Body of pancreas (tissue), 4 donors: ENCODE measurements around the gene TOM1L2. TPM values are rescaled to one million over a fixed set of nuclear protein-coding genes. Genes with fewer than 3 reads are reported as not detected.

Source experiments
- ATAC-seq: fragments of 150-250 bp; one replicate; pipeline ENCODE4 v1.9.1; 2016
- DNase-seq, 4 donors: peaks; one replicate each; pipeline ENCODE4 v3.0.0-alpha.2; 2019
- H3K27ac ChIP-seq, 4 donors: fragments of 200-600 bp; sonication (generic); 1 replicate in 3 of 4; 2 replicates in 1 of 4; pipeline versions ENCODE4 v1.5.1 to v1.6.1; 2016 to 2019; ENCODE audit warnings: mild to moderate bottlenecking in 1 of 4, mixed read lengths in 1 of 4, moderate library complexity in 1 of 4
- H3K27me3 ChIP-seq, 2 donors: fragments of 200-600 bp; sonication (generic); one replicate each; pipeline ENCODE4 v1.6.0; 2016; ENCODE audit warnings: mild to moderate bottlenecking in 1 of 2
- H3K36me3 ChIP-seq, 2 donors: fragments of 200-600 bp; sonication (generic); replicated peaks in 1 of 2; 2 replicates each; pipeline ENCODE4 v1.5.1; 2016; ENCODE audit warnings: low read depth in 2 of 2; ENCODE audit not compliant: insufficient read depth in 1 of 2
- H3K4me1 ChIP-seq: fragments of 200-600 bp; sonication (generic); one replicate; pipeline ENCODE4 v1.6.0; 2016
- H3K4me3 ChIP-seq, 2 donors: fragments of 200-600 bp; sonication (generic); 1 replicate in 1 of 2; 2 replicates in 1 of 2; pipeline ENCODE4 v1.5.1; 2016 to 2019
- H3K9me3 ChIP-seq, 3 donors: fragments of 200-600 bp; sonication (generic); 1 replicate in 2 of 3; 2 replicates in 1 of 3; pipeline ENCODE4 v1.5.1; 2016
- POLR2A ChIP-seq, 3 donors: fragments of 450-650 bp; IDR thresholded peaks; one replicate each; pipeline ENCODE4 v1.6.1; 2016; ENCODE audit warnings: antibody characterized with exemption in 3 of 3, mild to moderate bottlenecking in 2 of 3
- WGBS, 2 donors: methylation state at CpG; one replicate each; pipeline ENCODE4 v1.1.5; 2017; 5-methylcytosine and 5-hydroxymethylcytosine counted together
- intact Hi-C: fragments of 100-400 bp; cut with DNase I; formaldehyde crosslinking; loops from one replicate; pipeline ENCODE4 v1.15.1; 2023
- total RNA-seq, 2 donors: library from RNA; depleted of rRNA; stranded (reverse); fragments of >200 nt; gene quantifications; one replicate each; pipeline ENCODE4 v1.1.0, GENCODE V29; 2016
- TF ChIP-seq, protein P1 (sequence below), 7 experiments: fragments of 450-650 bp in 4 of 7; fragments of 200-600 bp in 3 of 7; sonication (generic) in 3 of 7; IDR thresholded peaks; one replicate each; pipeline ENCODE4 v1.5.1; 2016 to 2019; ENCODE audit warnings: antibody characterized with exemption in 7 of 7

TOM1L2 gene
- total RNA-seq, 2 donors from 2014 or later, result 35.9 to 55.8 TPM

GRCh38 chr17:17798573-17799255 lies 173.5 kb downstream of the TOM1L2 start:
- no peaks in the 10 kb centered on the region for H3K9me3 ChIP-seq
- H3K27me3 ChIP-seq, result no peaks in the 10 kb centered on the region
- WGBS, 2 donors, result 91 to 100% methylated on average over 2 to 16 of the region's 16 CpGs
- DNase-seq (no peak), ATAC-seq (no peak)
- no peaks in the 10 kb centered on the region for H3K36me3 ChIP-seq
- H3K4me1 ChIP-seq, result peaks cover 7% of the 10 kb centered on the region
- H3K4me3 ChIP-seq, result no peak overlapping the region
- TF ChIP-seq POLR2A (IDR thresholded peaks at IDR 0.05), result no peak
- TF ChIP-seq, protein P1, sequence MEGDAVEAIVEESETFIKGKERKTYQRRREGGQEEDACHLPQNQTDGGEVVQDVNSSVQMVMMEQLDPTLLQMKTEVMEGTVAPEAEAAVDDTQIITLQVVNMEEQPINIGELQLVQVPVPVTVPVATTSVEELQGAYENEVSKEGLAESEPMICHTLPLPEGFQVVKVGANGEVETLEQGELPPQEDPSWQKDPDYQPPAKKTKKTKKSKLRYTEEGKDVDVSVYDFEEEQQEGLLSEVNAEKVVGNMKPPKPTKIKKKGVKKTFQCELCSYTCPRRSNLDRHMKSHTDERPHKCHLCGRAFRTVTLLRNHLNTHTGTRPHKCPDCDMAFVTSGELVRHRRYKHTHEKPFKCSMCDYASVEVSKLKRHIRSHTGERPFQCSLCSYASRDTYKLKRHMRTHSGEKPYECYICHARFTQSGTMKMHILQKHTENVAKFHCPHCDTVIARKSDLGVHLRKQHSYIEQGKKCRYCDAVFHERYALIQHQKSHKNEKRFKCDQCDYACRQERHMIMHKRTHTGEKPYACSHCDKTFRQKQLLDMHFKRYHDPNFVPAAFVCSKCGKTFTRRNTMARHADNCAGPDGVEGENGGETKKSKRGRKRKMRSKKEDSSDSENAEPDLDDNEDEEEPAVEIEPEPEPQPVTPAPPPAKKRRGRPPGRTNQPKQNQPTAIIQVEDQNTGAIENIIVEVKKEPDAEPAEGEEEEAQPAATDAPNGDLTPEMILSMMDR (IDR thresholded peaks at IDR 0.05), result no peak
- no peak overlapping the region for H3K27ac ChIP-seq
- intact Hi-C loops, result no loop called here

DNA sequence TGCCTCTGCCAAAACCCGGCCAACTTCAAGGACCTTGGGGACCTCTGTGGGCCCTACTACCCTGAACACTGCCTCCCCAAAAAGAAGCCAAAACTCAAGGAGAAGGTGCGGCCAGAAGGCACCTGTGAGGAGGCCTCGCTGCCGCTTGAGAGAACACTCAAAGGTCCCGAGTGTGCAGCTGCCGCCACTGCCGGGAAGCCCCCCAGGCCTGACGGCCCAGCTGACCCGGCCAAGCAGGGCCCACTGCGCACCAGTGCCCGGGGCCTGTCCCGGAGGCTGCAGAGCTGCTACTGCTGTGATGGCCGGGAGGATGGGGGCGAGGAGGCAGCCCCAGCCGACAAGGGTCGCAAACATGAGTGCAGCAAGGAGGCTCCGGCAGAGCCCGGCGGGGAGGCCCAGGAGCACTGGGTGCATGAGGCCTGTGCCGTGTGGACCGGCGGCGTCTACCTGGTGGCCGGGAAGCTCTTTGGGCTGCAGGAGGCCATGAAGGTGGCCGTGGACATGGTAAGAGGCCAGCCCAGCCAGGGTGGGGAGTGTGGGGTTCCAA lies 174.1 kb downstream of the TOM1L2 start:
- no peak for ATAC-seq
- no peaks in the 10 kb centered on the region for H3K36me3 ChIP-seq
- intact Hi-C loops, result no loop called here

GRCh38 chr17:17797119-17797809 lies 174.9 kb downstream of the TOM1L2 start:
- H3K27ac ChIP-seq, result no peak overlapping the region

More for the DNA sequence above, 174.1 kb downstream of the TOM1L2 start:
- H3K4me1 ChIP-seq, result peaks cover 11% of the 10 kb centered on the region
- no peak overlapping the region for H3K4me3 ChIP-seq
- H3K9me3 ChIP-seq, result no peaks in the 10 kb centered on the region
- TF ChIP-seq POLR2A (IDR thresholded peaks at IDR 0.05), result no peak
- TF ChIP-seq, protein P1 (IDR thresholded peaks at IDR 0.05), result no peak
- WGBS, 2 donors, result 94% methylated on average over 11 to 25 of the region's 25 CpGs
- DNase-seq, result no peak
- no peak overlapping the region for H3K27ac ChIP-seq
- H3K27me3 ChIP-seq, result no peaks in the 10 kb centered on the region

GRCh38 chr17:17796787-17797061 lies 175.5 kb downstream of the TOM1L2 start:
- peaks cover 20% of the 10 kb centered on the region for H3K4me1 ChIP-seq
- H3K27ac ChIP-seq, result no peak overlapping the region
- ATAC-seq, result no peak
- intact Hi-C loops, result no loop called here
- no peaks in the 10 kb centered on the region for H3K27me3 ChIP-seq
- no peaks in the 10 kb centered on the region for H3K9me3 ChIP-seq
- DNase-seq, result no peak
- no peaks in the 10 kb centered on the region for H3K36me3 ChIP-seq
- WGBS, 2 donors, result 93 to 95% methylated on average over 9 to 13 of the region's 13 CpGs
- H3K4me3 ChIP-seq, result no peak overlapping the region
- TF ChIP-seq, protein P1 (IDR thresholded peaks at IDR 0.05), result no peak
- TF ChIP-seq POLR2A (IDR thresholded peaks at IDR 0.05), result no peak

More at GRCh38 chr17:17797119-17797809, 174.9 kb downstream of the TOM1L2 start:
- DNase-seq, result no peak
- 95 to 96% methylated on average over 19 to 30 of the region's 30 CpGs for WGBS, 2 donors
- TF ChIP-seq, protein P1 (IDR thresholded peaks at IDR 0.05), result no peak
- TF ChIP-seq POLR2A (IDR thresholded peaks at IDR 0.05), result no peak
- intact Hi-C loops, result no loop called here
- H3K4me1 ChIP-seq, result peaks cover 14% of the 10 kb centered on the region
- H3K36me3 ChIP-seq, result no peaks in the 10 kb centered on the region
- no peak for ATAC-seq
- no peaks in the 10 kb centered on the region for H3K9me3 ChIP-seq
- no peaks in the 10 kb centered on the region for H3K27me3 ChIP-seq
- H3K4me3 ChIP-seq, result no peak overlapping the region
